Common myeloid progenitor, CD34-positive (primary cell): ENCODE results near the gene CLSTN2.

Experiments
- CTCF ChIA-PET: fragments of 350-600 bp; sonication (Branson Sonifier 250); formaldehyde crosslinking; loops from one replicate; lab custom pipeline; 2021; ENCODE audit warnings: antibody characterized with exemption; lab: Charles Lee
- POLR2A ChIA-PET: fragments of 350-600 bp; sonication (Branson Sonifier 250); formaldehyde crosslinking; loops from one replicate; lab custom pipeline; 2021; ENCODE audit warnings: antibody characterized with exemption; lab: Charles Lee
- DNase-seq, 3 donors: peaks; one replicate each; pipeline versions ENCODE4 v3.0.0 to v3.0.0-alpha.2; 2013
- H3K27ac ChIP-seq, 2 experiments: 1 replicate in 1 of 2; 2 replicates in 1 of 2; pipeline ENCODE4 v1.7.0; 2013; ENCODE audit warnings: inconsistent platforms in 2 of 2, low read length in 2 of 2, mild to moderate bottlenecking in 2 of 2, low read depth in 1 of 2, moderate library complexity in 1 of 2; ENCODE audit not compliant: severe bottlenecking in 2 of 2, insufficient read depth in 1 of 2, poor library complexity in 1 of 2
- H3K27me3 ChIP-seq, 5 experiments: replicated peaks in 2 of 5; 1 replicate in 3 of 5; 2 replicates in 2 of 5; pipeline versions ENCODE4 v1.6.1 to v1.7.0; 2013; ENCODE audit warnings: low read length in 4 of 5, mild to moderate bottlenecking in 2 of 5, moderate library complexity in 2 of 5, inconsistent platforms in 1 of 5; ENCODE audit not compliant: insufficient read depth in 5 of 5, control insufficient read depth in 4 of 5
- H3K36me3 ChIP-seq, 4 experiments: 1 replicate in 2 of 4; 2 replicates in 2 of 4; pipeline versions ENCODE4 v1.6.1 to v1.7.0; 2013; ENCODE audit warnings: low read length in 3 of 4, control low read depth in 1 of 4, mild to moderate bottlenecking in 1 of 4; ENCODE audit not compliant: control insufficient read depth in 4 of 4, insufficient read depth in 4 of 4
- H3K4me1 ChIP-seq, 4 experiments: 1 replicate in 3 of 4; 2 replicates in 1 of 4; pipeline versions ENCODE4 v1.6.1 to v1.7.1; 2013; ENCODE audit warnings: low read length in 3 of 4, mild to moderate bottlenecking in 3 of 4, control low read depth in 1 of 4, inconsistent platforms in 1 of 4, moderate library complexity in 1 of 4; ENCODE audit not compliant: control insufficient read depth in 4 of 4, insufficient read depth in 4 of 4; ENCODE audit errors: control extremely low read depth in 1 of 4
- H3K4me3 ChIP-seq, 7 experiments: 1 replicate in 4 of 7; 2 replicates in 3 of 7; pipeline versions ENCODE4 v1.5.1 to v1.7.0; 2013; ENCODE audit warnings: mild to moderate bottlenecking in 7 of 7, low read length in 6 of 7, moderate library complexity in 6 of 7, inconsistent platforms in 2 of 7, low read depth in 2 of 7, control low read depth in 1 of 7; ENCODE audit not compliant: insufficient read depth in 4 of 7, control insufficient read depth in 1 of 7; ENCODE audit errors: extremely low read depth in 1 of 7
- H3K9me3 ChIP-seq, 5 experiments: 1 replicate in 4 of 5; 2 replicates in 1 of 5; pipeline versions ENCODE4 v1.6.1 to v1.7.1; 2013; ENCODE audit warnings: low read length in 4 of 5, mild to moderate bottlenecking in 2 of 5, inconsistent platforms in 1 of 5, low read depth in 1 of 5, moderate library complexity in 1 of 5; ENCODE audit not compliant: control insufficient read depth in 4 of 5, insufficient read depth in 2 of 5; ENCODE audit errors: control extremely low read depth in 1 of 5
- WGBS: methylation state at CpG from one replicate; pipeline ENCODE4 v1.1.5; 2013; ENCODE audit not compliant: insufficient coverage; 5-methylcytosine and 5-hydroxymethylcytosine counted together

CLSTN2 gene

GRCh38 chr3:140461250-140461649, 526.3 kb downstream of the CLSTN2 start:
- H3K27me3 ChIP-seq = peaks cover 0 to 4% (median 0%) of the 10 kb centered on the region in 5 experiments
- no peaks in the 10 kb centered on the region for H3K9me3 ChIP-seq
- no peaks in the 10 kb centered on the region for H3K4me1 ChIP-seq
- no peak overlapping the region for H3K4me3 ChIP-seq
- ChIA-PET POLR2A (no interaction called here), CTCF (no interaction called here)
- H3K36me3 ChIP-seq = no peaks in the 10 kb centered on the region
- 95% methylated on average over 3 of the region's 3 CpGs for WGBS
- H3K27ac ChIP-seq = no peak overlapping the region
- DNase-seq = no peak

GRCh38 chr3:140463355-140463754, 528.4 kb downstream of the CLSTN2 start:
- 78% methylated on average over 2 of the region's 2 CpGs for WGBS
- POLR2A ChIA-PET = no interaction called here
- H3K27me3 ChIP-seq = peaks cover 0 to 5% (median 0%) of the 10 kb centered on the region in 5 experiments

GRCh38 chr3:140465988-140466387, 531.0 kb downstream of the CLSTN2 start:
- peaks cover 0 to 12% (median 0%) of the 10 kb centered on the region in 5 experiments for H3K27me3 ChIP-seq
- H3K27ac ChIP-seq = no peak overlapping the region
- DNase-seq = no peak
- ChIA-PET POLR2A (no interaction called here), CTCF (no interaction called here)
- no peaks in the 10 kb centered on the region for H3K4me1 ChIP-seq
- H3K9me3 ChIP-seq = no peaks in the 10 kb centered on the region
- no peak overlapping the region for H3K4me3 ChIP-seq
- no peaks in the 10 kb centered on the region for H3K36me3 ChIP-seq

More at GRCh38 chr3:140463355-140463754, 528.4 kb downstream of the CLSTN2 start:
- no peak for DNase-seq
- no peaks in the 10 kb centered on the region for H3K4me1 ChIP-seq
- H3K27ac ChIP-seq = no peak overlapping the region
- no peak overlapping the region for H3K4me3 ChIP-seq
- no peaks in the 10 kb centered on the region for H3K36me3 ChIP-seq
- H3K9me3 ChIP-seq = no peaks in the 10 kb centered on the region
- CTCF ChIA-PET = no interaction called here

GRCh38 chr3:140466535-140466934, 531.5 kb downstream of the CLSTN2 start:
- WGBS = 91% methylated on average over 6 of the region's 9 CpGs
- no peak overlapping the region for H3K4me3 ChIP-seq
- CTCF ChIA-PET = no interaction called here
- H3K27ac ChIP-seq = no peak overlapping the region
- H3K4me1 ChIP-seq = no peaks in the 10 kb centered on the region
- no peaks in the 10 kb centered on the region for H3K36me3 ChIP-seq
- peaks cover 0 to 12% (median 0%) of the 10 kb centered on the region in 5 experiments for H3K27me3 ChIP-seq
- H3K9me3 ChIP-seq = no peaks in the 10 kb centered on the region
- DNase-seq = no peak
- POLR2A ChIA-PET = no interaction called here

- no peak overlapping the region for H3K4me3 ChIP-seq
- peaks cover 0 to 12% (median 0%) of the 10 kb centered on the region in 5 experiments for H3K27me3 ChIP-seq
- H3K4me1 ChIP-seq = no peaks in the 10 kb centered on the region
- no peaks in the 10 kb centered on the region for H3K9me3 ChIP-seq
- WGBS = 82% methylated on average over 3 of the region's 4 CpGs
- DNase-seq = peak in 1 of 3 donors; percentile 1
- ChIA-PET CTCF (no interaction called here), POLR2A (no interaction called here)
- H3K36me3 ChIP-seq = no peaks in the 10 kb centered on the region
- H3K27ac ChIP-seq = no peak overlapping the region
Measured at GRCh38 chr3:140467104-140467577, 532.2 kb downstream of the CLSTN2 start.

- no peaks in the 10 kb centered on the region for H3K4me1 ChIP-seq
- no peak for DNase-seq
- ChIA-PET POLR2A (no interaction called here), CTCF (no interaction called here)
- no peaks in the 10 kb centered on the region for H3K9me3 ChIP-seq
- H3K4me3 ChIP-seq = no peak overlapping the region
- H3K36me3 ChIP-seq = no peaks in the 10 kb centered on the region
- H3K27ac ChIP-seq = no peak overlapping the region
- peaks cover 0 to 9% (median 0%) of the 10 kb centered on the region in 5 experiments for H3K27me3 ChIP-seq
Measured at GRCh38 chr3:140467796-140468315, 532.9 kb downstream of the CLSTN2 start.

GRCh38 chr3:140468407-140468806, 533.4 kb downstream of the CLSTN2 start:
- no peak for DNase-seq
- Histone ChIP-seq H3K4me3 (no peak overlapping the region), H3K4me1 (no peaks in the 10 kb centered on the region), H3K27me3 (peaks cover 0 to 9% (median 0%) of the 10 kb centered on the region in 5 experiments), H3K36me3 (no peaks in the 10 kb centered on the region), H3K9me3 (no peaks in the 10 kb centered on the region), H3K27ac (no peak overlapping the region)
- ChIA-PET CTCF (no interaction called here), POLR2A (no interaction called here)
- 41% methylated on average over 5 of the region's 7 CpGs for WGBS
